Measurements from ENCODE around the gene COL27A1.
A peak's percentile ranks its signal among the peaks of the same experiment; 100 is the strongest.
"Not testable (repeated sequence)": the region's sequence is repeated elsewhere in the genome, so short reads cannot be mapped to it uniquely, and the experiment has no call there.

The COL27A1 gene

GRCh38 chr9:114308361-114308950 is 153.1 kb downstream of the COL27A1 start:
- DNase-seq (ENCODE audit: low read depth) = no peak

- no peak for DNase-seq (ENCODE audit: low read depth)
Measured at GRCh38 chr9:114309096-114309495, 153.8 kb downstream of the COL27A1 start.

- DNase-seq (ENCODE audit: low read depth) = no peak
Measured at GRCh38 chr9:114310471-114311450, 155.4 kb downstream of the COL27A1 start.

GRCh38 chr9:114311571-114312512 is 156.5 kb downstream of the COL27A1 start:
- no peak for DNase-seq (ENCODE audit: low read depth)

- DNase-seq (ENCODE audit: low read depth) = no peak
Measured at GRCh38 chr9:114312513-114312875, 157.2 kb downstream of the COL27A1 start.

- peak; percentile 25 for DNase-seq (ENCODE audit: low read depth)
Measured at GRCh38 chr9:114313186-114313585, 157.8 kb downstream of the COL27A1 start.

- DNase-seq (ENCODE audit: low read depth) = no peak
Measured at GRCh38 chr9:114314256-114314867, 159.0 kb downstream of the COL27A1 start.

GRCh38 chr9:114314881-114315722 is 159.8 kb downstream of the COL27A1 start:
- peak; percentile 21 for DNase-seq (ENCODE audit: low read depth)

GRCh38 chr9:114315723-114316363 is 160.5 kb downstream of the COL27A1 start:
- DNase-seq (ENCODE audit: low read depth) = no peak

GRCh38 chr9:114316605-114317230 is 161.4 kb downstream of the COL27A1 start:
- no peak for DNase-seq (ENCODE audit: low read depth)

- peak; percentile 64 for DNase-seq (ENCODE audit: low read depth)
Measured at GRCh38 chr9:114317665-114318357, 162.5 kb downstream of the COL27A1 start.

GRCh38 chr9:114318416-114318815 is 163.1 kb downstream of the COL27A1 start:
- no peak for DNase-seq (ENCODE audit: low read depth)

GRCh38 chr9:114319147-114319546 is 163.8 kb downstream of the COL27A1 start:
- no peak for DNase-seq (ENCODE audit: low read depth)

GRCh38 chr9:114320710-114321109 is 165.4 kb downstream of the COL27A1 start:
- peak; percentile 76 for DNase-seq (ENCODE audit: low read depth)

- DNase-seq (ENCODE audit: low read depth) = peak; percentile 66
Measured at GRCh38 chr9:114321759-114322158, 166.4 kb downstream of the COL27A1 start.

- not testable (repeated sequence) for DNase-seq (ENCODE audit: low read depth)
Measured at GRCh38 chr9:114322160-114322818, 167.0 kb downstream of the COL27A1 start.

GRCh38 chr9:114322831-114323531 is 167.6 kb downstream of the COL27A1 start, which contains the start of gene ORM1:
Gene ORM1, plus strand, starts transcription at chr9:114323098. Its CDS starts 36 bp downstream, at chr9:114323134.
- not testable (repeated sequence) for DNase-seq (ENCODE audit: low read depth)

- not testable (repeated sequence) for DNase-seq (ENCODE audit: low read depth)
Measured at GRCh38 chr9:114323849-114324248, 168.5 kb downstream of the COL27A1 start.
